Measurements from ENCODE around the gene SMIM14. TPM values are rescaled to one million over a fixed set of nuclear protein-coding genes. Genes with fewer than 3 reads are reported as not detected.
"Not testable (repeated sequence)": the region's sequence is repeated elsewhere in the genome, so short reads cannot be mapped to it uniquely, and the experiment has no call there.

The SMIM14 gene
- total RNA-seq, 1 experiment from 2014 or later, result 1.3 TPM

- not testable (repeated sequence) for H3K36me3 ChIP-seq; DNase-seq; H3K4me3 ChIP-seq; H3K4me1 ChIP-seq; H3K27ac ChIP-seq; H3K9me3 ChIP-seq (replicated peaks); H3K27me3 ChIP-seq
Observed at GRCh38 chr4:39656638-39657037, 18.0 kb upstream of the SMIM14 start.

DNA sequence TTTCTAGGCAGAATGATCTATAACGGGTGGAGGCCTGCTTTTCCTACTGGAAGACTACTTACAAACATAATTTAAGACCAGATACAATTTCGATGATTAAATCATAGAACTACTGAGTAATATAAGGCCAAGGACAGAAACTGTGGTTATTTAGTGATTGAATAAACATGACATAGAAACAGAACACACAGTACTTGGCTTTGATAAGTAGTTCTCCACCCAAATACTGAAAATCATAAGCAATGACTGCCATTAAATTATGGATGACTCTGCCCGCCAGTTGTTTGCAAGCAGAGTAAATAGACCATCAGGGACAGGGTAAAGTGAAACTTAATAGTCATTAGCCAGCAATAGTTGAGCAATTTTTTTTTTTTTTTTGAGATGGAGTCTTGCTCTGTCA, 17.2 kb upstream of the SMIM14 start:
- no peak overlapping the region for H3K27ac ChIP-seq
- no peaks in the 10 kb centered on the region for H3K27me3 ChIP-seq
- no peak for DNase-seq
- 0 out of 2 replicates have a peak, but pooled peaks cover 3% of the 10 kb centered on the region for H3K9me3 ChIP-seq (replicated peaks)
- H3K4me1 ChIP-seq, result no peaks in the 10 kb centered on the region
- H3K36me3 ChIP-seq, result no peaks in the 10 kb centered on the region
- no peak overlapping the region for H3K4me3 ChIP-seq

GRCh38 chr4:39655211-39655610, 16.5 kb upstream of the SMIM14 start:
- Histone ChIP-seq H3K27me3 (no peaks in the 10 kb centered on the region), H3K9me3 (replicated peaks) (0 out of 2 replicates have a peak, but pooled peaks cover under 1% of the 10 kb centered on the region), H3K36me3 (no peaks in the 10 kb centered on the region), H3K27ac (no peak overlapping the region), H3K4me1 (no peaks in the 10 kb centered on the region), H3K4me3 (no peak overlapping the region)
- no peak for DNase-seq

GRCh38 chr4:39651586-39651985, 12.9 kb upstream of the SMIM14 start:
- not testable (repeated sequence) for H3K36me3 ChIP-seq; DNase-seq; H3K9me3 ChIP-seq (replicated peaks); H3K27ac ChIP-seq; H3K4me3 ChIP-seq; H3K27me3 ChIP-seq; H3K4me1 ChIP-seq

DNA sequence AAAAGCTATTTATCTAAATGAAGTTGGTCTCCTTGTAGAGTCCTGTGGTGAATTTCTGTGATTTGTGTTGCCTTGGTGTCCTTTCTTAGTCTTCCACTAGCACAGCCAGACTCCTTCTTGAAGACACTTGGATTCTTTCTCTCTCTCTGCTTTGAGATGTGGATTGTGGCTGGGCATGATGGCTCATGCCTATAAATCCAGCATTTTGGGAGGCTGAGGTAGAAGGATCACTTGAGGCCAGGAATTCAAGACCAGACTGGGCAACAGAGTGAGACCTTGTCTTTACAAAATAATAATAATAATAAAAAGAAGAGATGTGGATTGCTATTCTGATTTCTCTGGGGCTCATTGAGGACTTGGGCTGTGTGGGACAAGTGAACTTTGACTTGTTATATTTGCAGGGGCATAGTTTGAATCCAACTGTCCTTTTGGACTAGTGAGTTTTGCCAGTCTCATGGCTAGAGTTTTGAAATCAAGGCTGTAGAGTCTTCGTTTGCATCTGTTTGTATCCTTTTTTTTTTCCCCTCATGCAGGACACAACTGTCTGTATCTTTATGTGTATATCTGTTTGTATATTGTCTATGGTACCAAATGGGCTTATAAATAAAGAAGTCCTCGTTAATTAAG, 11.1 kb upstream of the SMIM14 start:
- H3K27ac ChIP-seq, result no peak overlapping the region
- H3K4me1 ChIP-seq, result no peaks in the 10 kb centered on the region
- H3K27me3 ChIP-seq, result no peaks in the 10 kb centered on the region
- no peaks in the 10 kb centered on the region for H3K36me3 ChIP-seq
- no peaks in the 10 kb centered on the region for H3K9me3 ChIP-seq (replicated peaks)
- DNase-seq, result no peak
- H3K4me3 ChIP-seq, result no peak overlapping the region

- Histone ChIP-seq H3K9me3 (replicated peaks) (no peaks in the 10 kb centered on the region), H3K27ac (no peak overlapping the region), H3K4me3 (no peak overlapping the region), H3K4me1 (no peaks in the 10 kb centered on the region), H3K36me3 (no peaks in the 10 kb centered on the region), H3K27me3 (no peaks in the 10 kb centered on the region)
- DNase-seq, result no peak
Observed at GRCh38 chr4:39648827-39649558, 10.3 kb upstream of the SMIM14 start.

- no peak overlapping the region for H3K4me3 ChIP-seq
- no peaks in the 10 kb centered on the region for H3K9me3 ChIP-seq (replicated peaks)
- no peaks in the 10 kb centered on the region for H3K36me3 ChIP-seq
- no peak for DNase-seq
- no peak overlapping the region for H3K27ac ChIP-seq
- no peaks in the 10 kb centered on the region for H3K27me3 ChIP-seq
- no peaks in the 10 kb centered on the region for H3K4me1 ChIP-seq
Observed at GRCh38 chr4:39648213-39648612, 9.5 kb upstream of the SMIM14 start.

GRCh38 chr4:39642885-39643552, 4.4 kb upstream of the SMIM14 start:
- Histone ChIP-seq H3K36me3 (no peaks in the 10 kb centered on the region), H3K4me1 (no peaks in the 10 kb centered on the region), H3K27me3 (no peaks in the 10 kb centered on the region), H3K4me3 (no peak overlapping the region), H3K9me3 (replicated peaks) (no peaks in the 10 kb centered on the region), H3K27ac (no peak overlapping the region)
- DNase-seq, result no peak

DNA sequence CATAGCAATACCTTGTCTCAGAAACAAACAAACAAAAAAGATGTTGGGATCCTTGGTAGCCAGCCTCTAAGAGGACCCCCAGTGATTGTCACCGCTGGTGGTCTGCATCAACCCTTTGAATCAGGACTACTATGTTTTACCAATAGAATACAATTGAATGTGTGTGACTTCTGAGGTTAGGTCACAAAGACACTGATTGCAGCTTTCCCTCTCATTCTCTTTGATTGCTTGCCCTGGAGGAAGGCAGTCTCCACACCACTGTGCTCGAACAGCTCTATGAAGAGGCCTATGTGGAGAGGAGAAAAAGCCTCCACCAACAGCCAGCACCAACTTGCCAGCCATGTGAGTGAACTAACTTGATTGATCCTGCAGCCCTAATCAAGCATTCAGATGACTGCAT, 2.8 kb upstream of the SMIM14 start:
- Histone ChIP-seq H3K4me3 (no peak overlapping the region), H3K9me3 (replicated peaks) (no peaks in the 10 kb centered on the region), H3K27ac (no peak overlapping the region), H3K4me1 (no peaks in the 10 kb centered on the region), H3K27me3 (no peaks in the 10 kb centered on the region), H3K36me3 (no peaks in the 10 kb centered on the region)
- no peak for DNase-seq

DNA sequence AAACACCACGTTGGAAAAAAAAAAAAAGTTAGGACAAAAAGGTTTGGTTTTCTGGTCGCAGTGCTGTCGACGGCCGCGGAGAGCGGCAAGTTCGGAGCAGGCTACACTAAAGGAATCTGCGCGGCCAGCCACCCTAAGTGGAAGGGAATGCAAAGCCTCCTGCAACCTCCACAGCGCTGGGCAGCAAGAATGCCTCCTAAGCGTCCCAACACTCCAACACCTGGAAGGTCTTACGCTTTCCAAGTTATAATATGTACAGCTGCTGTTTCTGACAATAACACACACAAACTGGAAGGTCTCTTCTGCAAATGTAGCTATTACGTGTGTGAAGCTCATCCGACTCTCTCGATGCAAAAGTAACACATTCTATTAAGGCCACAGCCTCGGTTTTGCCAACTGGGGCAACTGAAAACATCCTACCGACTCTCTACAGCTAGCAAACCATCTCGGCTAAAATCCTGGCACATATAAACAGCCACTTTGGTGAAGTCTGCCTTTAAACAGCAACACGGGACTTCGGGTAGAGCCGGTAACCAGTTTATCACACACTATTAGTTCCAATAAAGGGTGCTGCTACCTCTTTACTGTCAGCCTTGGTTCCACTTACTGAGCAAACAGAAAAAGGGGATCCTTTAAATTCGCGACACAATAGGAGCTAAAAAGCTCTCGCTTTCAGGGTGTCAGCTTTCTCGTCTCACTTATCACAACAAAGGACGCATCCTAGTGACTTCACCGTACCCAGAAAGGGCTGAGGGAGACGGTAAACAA, 895 bp downstream of the SMIM14 start:
- Histone ChIP-seq H3K27ac (peak overlapping the region; percentile 83), H3K36me3 (no peaks in the 10 kb centered on the region), H3K9me3 (replicated peaks) (no peaks in the 10 kb centered on the region), H3K27me3 (no peaks in the 10 kb centered on the region), H3K4me1 (no peaks in the 10 kb centered on the region), H3K4me3 (peak overlapping the region; percentile 83)
- peak; percentile 60 to 77 for DNase-seq

DNA sequence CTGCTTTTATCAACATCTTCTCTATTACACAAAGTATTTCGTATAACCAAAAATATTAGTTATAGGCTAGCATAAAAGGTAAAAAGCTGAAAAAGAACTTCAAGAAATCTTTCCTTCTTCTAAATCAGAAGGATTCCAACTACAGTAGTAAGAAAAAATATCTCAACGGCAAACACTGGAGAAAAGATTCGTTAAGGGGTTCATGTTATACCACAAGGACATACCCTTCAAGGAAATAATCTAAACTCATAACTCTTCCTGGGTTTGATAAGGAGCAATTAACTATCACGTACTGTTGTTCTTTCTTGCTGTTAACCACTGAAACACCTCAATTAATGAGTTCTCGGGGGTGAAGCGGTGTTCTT, 1.5 kb downstream of the SMIM14 start:
- Histone ChIP-seq H3K27me3 (no peaks in the 10 kb centered on the region), H3K27ac (peak overlapping the region; percentile 3; the same call in 1 of the 2 replicates), H3K36me3 (no peaks in the 10 kb centered on the region), H3K4me1 (no peaks in the 10 kb centered on the region), H3K9me3 (replicated peaks) (no peaks in the 10 kb centered on the region), H3K4me3 (peak overlapping the region; percentile 83)
- DNase-seq, result no peak

DNA sequence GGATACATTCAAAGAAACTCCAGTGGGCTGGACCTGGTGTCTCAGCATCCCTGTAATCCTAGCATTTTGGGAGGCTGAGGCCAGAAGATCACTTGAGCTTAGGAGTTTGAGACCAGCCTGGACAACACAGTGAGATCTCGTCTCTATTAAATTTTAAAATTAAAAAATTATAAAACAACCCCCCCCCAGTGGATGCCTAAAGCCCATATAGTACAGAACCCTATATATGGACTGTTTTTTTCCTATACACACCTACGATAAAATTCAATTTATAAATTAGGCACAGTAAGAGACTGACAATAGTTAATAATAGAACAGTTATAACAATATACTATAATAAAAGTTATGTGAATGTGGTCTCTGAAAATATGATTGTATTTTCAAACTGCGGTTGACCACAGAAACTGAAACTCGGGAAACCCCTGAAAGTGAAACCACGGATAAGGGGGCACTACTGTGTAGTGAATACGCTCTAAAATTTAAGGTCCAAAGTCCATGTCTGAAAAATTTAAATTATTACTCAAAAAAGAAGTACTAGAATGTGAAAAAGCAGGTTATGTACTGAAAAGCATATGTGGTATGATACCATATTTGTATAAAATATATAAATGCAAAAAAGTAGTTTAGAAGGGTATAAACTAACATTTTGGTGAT, 2.0 kb downstream of the SMIM14 start:
- Histone ChIP-seq H3K9me3 (replicated peaks) (no peaks in the 10 kb centered on the region), H3K4me3 (peak overlapping the region; percentile 83), H3K27ac (peak overlapping the region; percentile 3; the same call in 1 of the 2 replicates), H3K27me3 (no peaks in the 10 kb centered on the region), H3K4me1 (no peaks in the 10 kb centered on the region), H3K36me3 (no peaks in the 10 kb centered on the region)
- no peak for DNase-seq

GRCh38 chr4:39635023-39635422, 3.6 kb downstream of the SMIM14 start:
- H3K4me1 ChIP-seq, result no peaks in the 10 kb centered on the region
- no peak overlapping the region for H3K27ac ChIP-seq
- H3K4me3 ChIP-seq, result no peak overlapping the region
- DNase-seq, result no peak
- H3K36me3 ChIP-seq, result no peaks in the 10 kb centered on the region
- H3K9me3 ChIP-seq (replicated peaks), result no peaks in the 10 kb centered on the region
- H3K27me3 ChIP-seq, result no peaks in the 10 kb centered on the region

DNA sequence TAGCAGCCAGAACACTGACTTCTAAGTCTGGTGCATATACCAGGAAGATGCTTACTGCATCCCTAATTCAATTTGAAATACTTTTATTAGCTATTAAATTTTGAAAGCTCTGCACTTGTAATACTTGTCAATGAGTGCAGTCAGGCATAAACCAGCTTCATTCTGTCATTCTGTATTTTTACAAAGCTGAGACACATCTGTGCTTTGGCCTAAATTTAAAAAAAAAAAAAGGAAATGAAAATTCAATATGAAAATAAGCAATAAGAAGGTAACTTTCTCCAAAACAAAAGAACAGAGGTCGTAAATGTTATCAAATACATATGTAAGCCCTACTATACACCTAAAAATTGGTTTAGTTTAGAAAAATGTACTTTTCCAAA, 7.0 kb downstream of the SMIM14 start:
- Histone ChIP-seq H3K27me3 (no peaks in the 10 kb centered on the region), H3K4me1 (no peaks in the 10 kb centered on the region), H3K4me3 (no peak overlapping the region), H3K36me3 (no peaks in the 10 kb centered on the region), H3K27ac (no peak overlapping the region), H3K9me3 (replicated peaks) (no peaks in the 10 kb centered on the region)
- DNase-seq, result no peak

Data from SJCRH30 (cell line).